ENCODE results near the gene FILIP1. TPM values are rescaled to one million over a fixed set of nuclear protein-coding genes. Genes with fewer than 3 reads are reported as not detected.

FILIP1 gene
- total RNA-seq, 4 donors from 2014 or later: 57.5 to 123 (median 93.8) TPM

DNA sequence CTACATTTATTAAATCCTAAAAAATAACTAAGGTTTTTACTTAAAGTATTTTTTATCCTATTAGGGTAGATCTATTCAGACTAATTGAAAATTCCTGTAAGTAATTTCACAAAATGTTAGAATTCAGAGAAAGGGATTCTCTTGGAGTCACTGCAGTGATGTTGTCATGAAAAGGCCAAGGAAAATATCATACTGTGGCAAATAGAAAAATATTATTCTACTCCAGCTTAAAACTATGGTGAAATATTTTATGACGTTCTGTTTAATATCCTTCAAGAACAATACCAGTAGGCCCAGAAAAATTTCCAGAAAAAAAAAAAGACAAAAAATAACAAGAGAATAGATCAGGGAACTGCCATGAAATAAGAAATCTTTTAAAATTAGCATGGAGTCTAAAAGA lies 73.6 kb downstream of the FILIP1 start:
- no peaks in the 10 kb centered on the region for H3K9me3 ChIP-seq
- H3K4me3 ChIP-seq: no peak overlapping the region
- no peaks in the 10 kb centered on the region for H3K27me3 ChIP-seq
- ATAC-seq (no peak), DNase-seq (no peak)
- peaks cover 88 to 96% of the 10 kb centered on the region in 2 donors for H3K4me1 ChIP-seq
- H3K27ac ChIP-seq: peak overlapping the region; percentile 67 to 76 (median 72)
- intact Hi-C loops (cut with DNase I; ENCODE audit: low total_unique reads) (loop anchor here (5.0 kb wide), 2 partner anchors 53 to 1768 kb away; partner anchors contain the start of gene SLC17A5), in situ Hi-C loops (cut with MboI; ENCODE audit: low sequenced_read_pairs in 4 of 4) (no loop called here)
- no peak for TF ChIP-seq POLR2A (IDR thresholded peaks at IDR 0.05)
- TF ChIP-seq, protein P1, sequence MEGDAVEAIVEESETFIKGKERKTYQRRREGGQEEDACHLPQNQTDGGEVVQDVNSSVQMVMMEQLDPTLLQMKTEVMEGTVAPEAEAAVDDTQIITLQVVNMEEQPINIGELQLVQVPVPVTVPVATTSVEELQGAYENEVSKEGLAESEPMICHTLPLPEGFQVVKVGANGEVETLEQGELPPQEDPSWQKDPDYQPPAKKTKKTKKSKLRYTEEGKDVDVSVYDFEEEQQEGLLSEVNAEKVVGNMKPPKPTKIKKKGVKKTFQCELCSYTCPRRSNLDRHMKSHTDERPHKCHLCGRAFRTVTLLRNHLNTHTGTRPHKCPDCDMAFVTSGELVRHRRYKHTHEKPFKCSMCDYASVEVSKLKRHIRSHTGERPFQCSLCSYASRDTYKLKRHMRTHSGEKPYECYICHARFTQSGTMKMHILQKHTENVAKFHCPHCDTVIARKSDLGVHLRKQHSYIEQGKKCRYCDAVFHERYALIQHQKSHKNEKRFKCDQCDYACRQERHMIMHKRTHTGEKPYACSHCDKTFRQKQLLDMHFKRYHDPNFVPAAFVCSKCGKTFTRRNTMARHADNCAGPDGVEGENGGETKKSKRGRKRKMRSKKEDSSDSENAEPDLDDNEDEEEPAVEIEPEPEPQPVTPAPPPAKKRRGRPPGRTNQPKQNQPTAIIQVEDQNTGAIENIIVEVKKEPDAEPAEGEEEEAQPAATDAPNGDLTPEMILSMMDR (IDR thresholded peaks at IDR 0.05 in 4 of 5, conservative IDR thresholded peaks at IDR 0.05 in 1 of 5): no peak
- H3K36me3 ChIP-seq: no peaks in the 10 kb centered on the region

DNA sequence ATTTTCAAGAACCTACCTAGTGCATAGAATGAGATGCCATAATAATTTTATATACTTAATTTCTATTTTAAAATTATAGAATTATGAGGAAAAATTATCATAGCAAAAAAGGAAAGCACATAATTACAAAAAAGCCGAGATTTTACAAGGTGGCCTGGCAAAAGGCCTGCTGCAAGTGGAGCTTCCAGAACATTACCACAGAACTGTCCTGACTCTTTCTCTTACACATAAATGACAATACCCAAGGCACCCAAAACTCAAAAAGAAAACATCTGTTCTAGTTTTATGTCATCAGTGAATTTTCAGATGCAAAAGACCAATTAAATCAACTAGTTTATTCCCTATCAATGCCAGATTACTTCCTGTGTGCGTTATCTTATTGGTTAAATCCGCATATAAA lies 74.2 kb downstream of the FILIP1 start:
- H3K27me3 ChIP-seq: no peaks in the 10 kb centered on the region
- no peak for ATAC-seq
- peak overlapping the region; percentile 67 to 76 (median 72) for H3K27ac ChIP-seq
- H3K36me3 ChIP-seq: peaks cover 0 to 4% of the 10 kb centered on the region in 2 donors
- no peak for DNase-seq
- no peak overlapping the region for H3K4me3 ChIP-seq
- no peak for TF ChIP-seq POLR2A (IDR thresholded peaks at IDR 0.05)
- TF ChIP-seq, protein P1 (IDR thresholded peaks at IDR 0.05 in 4 of 5, conservative IDR thresholded peaks at IDR 0.05 in 1 of 5): no peak
- H3K4me1 ChIP-seq: peaks cover 88 to 96% of the 10 kb centered on the region in 2 donors
- in situ Hi-C loops (cut with MboI; ENCODE audit: low sequenced_read_pairs in 4 of 4): no loop called here
- H3K9me3 ChIP-seq: no peaks in the 10 kb centered on the region
- intact Hi-C loops (cut with DNase I; ENCODE audit: low total_unique reads): loop anchor here (5.0 kb wide), 1 partner anchor 1767 kb away; the partner anchor contains the start of gene SLC17A5

DNA sequence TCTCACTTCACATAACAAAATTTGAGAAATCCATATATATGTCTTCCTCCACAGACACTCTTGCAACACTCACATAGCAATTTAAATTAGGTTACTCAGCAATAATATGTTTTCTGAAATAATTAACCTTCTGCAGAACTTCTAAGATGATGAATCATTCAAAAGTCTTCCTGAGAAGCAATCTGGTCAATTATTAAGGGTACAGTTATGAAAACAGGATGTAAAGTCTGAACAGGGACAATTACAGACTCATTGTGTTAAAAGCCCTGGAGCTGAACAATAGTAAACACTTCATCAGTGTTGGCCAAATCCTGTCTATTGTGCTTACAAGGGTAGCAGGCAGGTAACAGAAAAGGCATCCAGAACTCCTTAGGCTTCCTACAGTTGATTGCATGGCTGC lies 75.4 kb downstream of the FILIP1 start:
- peaks cover 0 to 8% of the 10 kb centered on the region in 2 donors for H3K36me3 ChIP-seq
- TF ChIP-seq, protein P1 (IDR thresholded peaks at IDR 0.05 in 4 of 5, conservative IDR thresholded peaks at IDR 0.05 in 1 of 5): no peak
- no peak for TF ChIP-seq POLR2A (IDR thresholded peaks at IDR 0.05)
- H3K27me3 ChIP-seq: no peaks in the 10 kb centered on the region
- in situ Hi-C loops (cut with MboI; ENCODE audit: low sequenced_read_pairs in 4 of 4): no loop called here
- DNase-seq (no peak), ATAC-seq (peak in 1 of 2 donors; percentile 14)
- peak overlapping the region; percentile 65 to 76 (median 72) for H3K27ac ChIP-seq
- intact Hi-C loops (cut with DNase I; ENCODE audit: low total_unique reads): loop anchor here (5.0 kb wide), 1 partner anchor 1766 kb away; the partner anchor contains the start of gene SLC17A5
- no peaks in the 10 kb centered on the region for H3K9me3 ChIP-seq
- peaks cover 90 to 96% of the 10 kb centered on the region in 2 donors for H3K4me1 ChIP-seq
- H3K4me3 ChIP-seq: no peak overlapping the region

DNA sequence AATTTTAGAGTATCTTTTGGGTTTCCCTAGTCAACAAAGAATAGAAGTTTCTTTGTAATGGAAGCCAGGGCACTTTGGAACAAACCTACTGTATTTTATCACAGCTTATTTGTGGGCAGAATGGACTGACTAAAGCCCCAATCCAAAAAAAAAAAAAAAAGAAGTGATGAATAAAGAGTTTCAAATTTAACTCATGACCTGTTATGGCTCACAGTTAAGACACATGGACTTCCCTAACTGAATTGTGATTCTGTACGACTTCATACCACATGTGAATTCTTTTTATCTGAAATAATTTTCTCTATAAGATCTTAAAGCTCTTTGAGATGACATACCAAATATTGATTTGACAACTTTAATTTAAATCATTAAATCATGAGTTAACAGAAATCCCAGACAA lies 77.2 kb downstream of the FILIP1 start:
- in situ Hi-C loops (cut with MboI; ENCODE audit: low sequenced_read_pairs in 4 of 4): no loop called here
- no peaks in the 10 kb centered on the region for H3K27me3 ChIP-seq
- intact Hi-C loops (cut with DNase I; ENCODE audit: low total_unique reads): loop anchor here (5.0 kb wide), 1 partner anchor 1764 kb away; the partner anchor contains the start of gene SLC17A5
- TF ChIP-seq POLR2A (IDR thresholded peaks at IDR 0.05): no peak
- TF ChIP-seq, protein P1 (IDR thresholded peaks at IDR 0.05 in 4 of 5, conservative IDR thresholded peaks at IDR 0.05 in 1 of 5): no peak
- H3K36me3 ChIP-seq: peaks cover 0 to 8% of the 10 kb centered on the region in 2 donors
- peaks cover 80 to 83% of the 10 kb centered on the region in 2 donors for H3K4me1 ChIP-seq
- peak; percentile 24 to 50 for ATAC-seq
- H3K9me3 ChIP-seq: no peaks in the 10 kb centered on the region
- H3K27ac ChIP-seq: peak overlapping the region; percentile 65 to 76 (median 72)
- no peak for DNase-seq
- H3K4me3 ChIP-seq: no peak overlapping the region
